H1 (cell line): ENCODE measurements around the gene TNNI3. TPM values are rescaled to one million over a fixed set of nuclear protein-coding genes. Genes with fewer than 3 reads are reported as not detected.
A peak's percentile ranks its signal among the peaks of the same experiment; 100 is the strongest.

Source experiments
- CTCF ChIA-PET: fragments of 300-600 bp; sonication (Branson Sonifier 250); formaldehyde crosslinking; loops from one replicate; lab custom pipeline; 2021; ENCODE audit not compliant: partially characterized antibody; lab: Charles Lee
- POLR2A ChIA-PET: fragments of 300-600 bp; sonication (Branson Sonifier 250); formaldehyde crosslinking; loops from one replicate; lab custom pipeline; 2021; ENCODE audit warnings: inconsistent platforms; ENCODE audit not compliant: partially characterized antibody; lab: Charles Lee
- DNase-seq, 2 experiments: peaks; one replicate each; pipeline versions ENCODE4 v3.0.0 to v3.0.0-alpha.2; 2010 to 2022; ENCODE audit warnings: low spot score in 2 of 2, low read depth in 1 of 2, mixed read lengths in 1 of 2
- FAIRE-seq: peaks from 2 replicates; lab custom pipeline; 2011; peaks lifted over from hg19 to GRCh38; lab: Jason Lieb, UNC
- H2AFZ ChIP-seq: 2 replicates; pipeline ENCODE4 v1.8.1; 2012; ENCODE audit warnings: low read length, inconsistent platforms
- H2AK5ac ChIP-seq: 2 replicates; pipeline ENCODE4 v1.6.1; 2013; ENCODE audit warnings: low read depth, low read length
- H2BK120ac ChIP-seq: replicated peaks from 2 replicates; pipeline ENCODE3; 2013; ENCODE audit warnings: low read depth, low read length, inconsistent platforms
- H2BK12ac ChIP-seq: 2 replicates; pipeline ENCODE4 v1.6.1; 2013; ENCODE audit warnings: low read depth, low read length
- H2BK15ac ChIP-seq: 2 replicates; pipeline ENCODE4 v1.6.1; 2013; ENCODE audit warnings: low read length
- H2BK20ac ChIP-seq: 2 replicates; pipeline ENCODE4 v1.6.1; 2013; ENCODE audit warnings: low read length
- H2BK5ac ChIP-seq: 2 replicates; pipeline ENCODE4 v1.6.1; 2013; ENCODE audit warnings: low read depth, low read length
- H3K14ac ChIP-seq: 2 replicates; pipeline ENCODE4 v1.6.1; 2013; ENCODE audit warnings: inconsistent platforms; ENCODE audit not compliant: insufficient read length
- H3K18ac ChIP-seq: 2 replicates; pipeline ENCODE4 v1.6.1; 2013; ENCODE audit warnings: low read length; ENCODE audit errors: extremely low read depth
- H3K23ac ChIP-seq: 2 replicates; pipeline ENCODE4 v1.6.1; 2013; ENCODE audit warnings: inconsistent platforms; ENCODE audit not compliant: insufficient read length
- H3K23me2 ChIP-seq: 2 replicates; pipeline ENCODE4 v1.6.1; 2013; ENCODE audit warnings: low read depth, low read length
- H3K27ac ChIP-seq: 2 replicates; pipeline ENCODE4 v1.6.1; 2011; ENCODE audit warnings: low read depth, low read length, inconsistent platforms
- H3K27me3 ChIP-seq, 4 experiments: replicated peaks in 1 of 4; 1 replicate in 1 of 4; 2 replicates in 3 of 4; pipeline versions ENCODE4 v1.6.1 to v1.8.1; 2011 to 2013; ENCODE audit warnings: low read length in 3 of 4, mild to moderate bottlenecking in 3 of 4, inconsistent platforms in 2 of 4, mixed read lengths in 2 of 4, moderate library complexity in 1 of 4; ENCODE audit not compliant: control insufficient read depth in 3 of 4, insufficient read depth in 3 of 4; ENCODE audit errors: extremely low read depth in 1 of 4
- H3K36me3 ChIP-seq, 4 experiments: 2 replicates each; pipeline versions ENCODE4 v1.6.1 to v1.8.1; 2011 to 2013; ENCODE audit warnings: mild to moderate bottlenecking in 4 of 4, low read length in 3 of 4, moderate library complexity in 2 of 4, control low read depth in 1 of 4, inconsistent platforms in 1 of 4; ENCODE audit not compliant: insufficient read depth in 4 of 4, control insufficient read depth in 2 of 4
- H3K4ac ChIP-seq: replicated peaks from 2 replicates; pipeline ENCODE3; 2013; ENCODE audit warnings: low read length, low read depth, mixed read lengths, inconsistent platforms; ENCODE audit not compliant: insufficient read length
- H3K4me1 ChIP-seq, 4 experiments: replicated peaks in 1 of 4; 1 replicate in 1 of 4; 2 replicates in 3 of 4; pipeline versions ENCODE4 v1.6.1 to v1.8.1; 2011 to 2013; ENCODE audit warnings: low read length in 3 of 4, inconsistent platforms in 2 of 4, mixed read lengths in 1 of 4; ENCODE audit not compliant: insufficient read depth in 4 of 4, control insufficient read depth in 3 of 4
- H3K4me2 ChIP-seq, 2 experiments: 2 replicates each; pipeline versions ENCODE4 v1.6.1 to v1.8.1; 2011 to 2013; ENCODE audit warnings: low read depth in 2 of 2, low read length in 2 of 2, control low read depth in 1 of 2, inconsistent platforms in 1 of 2, mild to moderate bottlenecking in 1 of 2; ENCODE audit not compliant: insufficient read depth in 1 of 2
- H3K4me3 ChIP-seq, 4 experiments: fragments of 200-600, 300-600 bp in 1 of 4; sonication (generic), shearing (Covaris generic), sonication (Bioruptor Twin) in 1 of 4; 2 replicates each; pipeline versions ENCODE4 v1.5.1 to v1.8.1; 2011 to 2016; ENCODE audit warnings: low read length in 4 of 4, low read depth in 3 of 4, control low read depth in 2 of 4, inconsistent platforms in 2 of 4, mild to moderate bottlenecking in 2 of 4, mixed read lengths in 1 of 4, moderate library complexity in 1 of 4; ENCODE audit not compliant: insufficient read depth in 2 of 4; ENCODE audit errors: extremely low read depth in 1 of 4
- H3K56ac ChIP-seq: replicated peaks from 2 replicates; pipeline ENCODE3; 2013; ENCODE audit warnings: low read depth, mild to moderate bottlenecking, mixed read lengths, low read length, inconsistent platforms; ENCODE audit not compliant: insufficient read length
- H3K79me1 ChIP-seq: 2 replicates; pipeline ENCODE4 v1.6.1; 2013; ENCODE audit warnings: low read depth, low read length, control low read depth
- H3K79me2 ChIP-seq, 2 experiments: 2 replicates each; pipeline versions ENCODE4 v1.6.1 to v1.8.1; 2012 to 2013; ENCODE audit warnings: low read length in 2 of 2, mild to moderate bottlenecking in 2 of 2, inconsistent platforms in 1 of 2; ENCODE audit not compliant: insufficient read depth in 2 of 2, control insufficient read depth in 1 of 2
- H3K9ac ChIP-seq, 4 experiments: replicated peaks in 1 of 4; 1 replicate in 1 of 4; 2 replicates in 3 of 4; pipeline versions ENCODE4 v1.6.1 to v1.8.1; 2011 to 2013; ENCODE audit warnings: low read depth in 3 of 4, low read length in 3 of 4, control low read depth in 2 of 4, mild to moderate bottlenecking in 2 of 4, moderate library complexity in 2 of 4, inconsistent platforms in 1 of 4; ENCODE audit errors: extremely low read depth in 1 of 4
- H3K9me3 ChIP-seq, 2 experiments: 2 replicates each; pipeline versions ENCODE4 v1.6.1 to v1.8.1; 2012 to 2013; ENCODE audit warnings: mild to moderate bottlenecking in 2 of 2, moderate library complexity in 2 of 2, control low read depth in 1 of 2, inconsistent platforms in 1 of 2, low read depth in 1 of 2, low read length in 1 of 2, mixed read lengths in 1 of 2; ENCODE audit not compliant: insufficient read depth in 2 of 2
- H4K20me1 ChIP-seq, 2 experiments: replicated peaks in 1 of 2; 2 replicates each; pipeline versions ENCODE3 to v1.8.1; 2011 to 2013; ENCODE audit warnings: inconsistent platforms in 2 of 2, low read length in 2 of 2, mild to moderate bottlenecking in 1 of 2; ENCODE audit not compliant: insufficient read depth in 2 of 2, control insufficient read depth in 1 of 2
- H4K5ac ChIP-seq: 2 replicates; pipeline ENCODE4 v1.6.1; 2013; ENCODE audit warnings: low read length, low read depth, mixed read lengths, inconsistent platforms; ENCODE audit not compliant: insufficient read length
- H4K8ac ChIP-seq: 2 replicates; pipeline ENCODE4 v1.8.0; 2013; ENCODE audit warnings: mild to moderate bottlenecking, moderate library complexity, low read length, inconsistent platforms; ENCODE audit not compliant: insufficient read depth; ENCODE audit errors: extremely low read depth
- H4K91ac ChIP-seq: replicated peaks from 2 replicates; pipeline ENCODE3; 2013; ENCODE audit warnings: low read length, mixed read lengths, inconsistent platforms; ENCODE audit not compliant: insufficient read length
- JUND ChIP-seq: IDR thresholded peaks from 2 replicates; pipeline ENCODE4 v1.6.1; 2011; ENCODE audit warnings: mild to moderate bottlenecking, improper control_type of control experiment, low read length
- WGBS, 2 experiments: shearing (Covaris generic) in 1 of 2; methylation state at CpG; one replicate each; pipeline versions ENCODE4 v1.1.6 to v1.1.7; 2013 to 2015; ENCODE audit warnings: low lambda C conversion rate in 2 of 2, mixed read lengths in 2 of 2, inconsistent platforms in 1 of 2, low coverage in 1 of 2, missing lambda C conversion rate in 1 of 2; ENCODE audit not compliant: insufficient replicate concordance in 2 of 2, insufficient coverage in 1 of 2, insufficient read length in 1 of 2; ENCODE audit errors: extremely low coverage in 1 of 2, missing lambda C conversion rate in 1 of 2; 5-methylcytosine and 5-hydroxymethylcytosine counted together
- polyA plus RNA-seq, 7 experiments: library from polyadenylated mRNA; depleted of rRNA in 3 of 7; stranded (reverse) in 5 of 7; unstranded in 2 of 7; fragments of >200 nt in 5 of 7; fragments of 200-250 nt in 2 of 7; gene quantifications; 1 replicate in 5 of 7; 2 replicates in 1 of 7; 4 replicates in 1 of 7; pipeline versions ENCODE4 v1.2.1 to v1.2.3, GENCODE V29; 2011 to 2013; ENCODE audit warnings: missing spikeins in 2 of 7, mixed read lengths in 2 of 7
- total RNA-seq: library from RNA; stranded (reverse); fragmentation: NEBNext Ultra II Directional; extraction: Animal tissue kit (Norgen Biotek cat#: 25700); gene quantifications from 2 replicates; pipeline ENCODE4 v1.2.1, GENCODE V29; 2021

TNNI3 gene
- total and polyA plus RNA-seq, 2 of the 8 experiments (the other 6 are each of a cell fraction or from before 2014, with no cell fraction given): 16.9 to 56.0 TPM

DNA sequence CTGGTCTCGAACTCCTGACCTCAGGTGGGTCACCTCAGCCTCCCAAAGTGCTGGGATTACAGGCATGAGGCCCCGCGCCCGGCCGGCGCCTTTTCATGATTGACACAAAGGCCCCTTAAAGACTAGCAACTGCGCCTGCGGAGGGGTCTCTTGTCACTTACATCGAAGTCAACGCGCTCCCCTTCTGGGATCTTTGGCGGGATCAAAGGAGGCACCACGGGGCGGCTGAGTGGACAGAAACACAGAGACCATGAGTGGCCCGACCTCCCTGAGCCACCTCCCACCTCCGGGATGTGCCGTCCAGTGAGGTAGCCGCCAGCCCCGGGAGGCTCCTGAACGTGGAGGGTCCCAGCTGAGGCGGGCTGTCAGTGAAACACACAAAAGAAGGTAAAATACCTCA lies 15.8 kb downstream of the TNNI3 start:
- Histone ChIP-seq H4K8ac (peak overlapping the region; percentile 62; the same call in 1 of the 2 replicates), H3K4me1 (peaks cover 0 to 2% (median 0%) of the 10 kb centered on the region in 4 experiments; a peak in 2 of 7 replicates), H3K9ac (no peak overlapping the region), H2BK20ac (no peak overlapping the region), H3K79me2 (no peaks in the 10 kb centered on the region), H3K27ac (no peak overlapping the region), H2BK15ac (no peak overlapping the region), H3K14ac (no peak overlapping the region), H4K20me1 (no peaks in the 10 kb centered on the region), H3K56ac (no peak overlapping the region), H3K23me2 (no peaks in the 10 kb centered on the region; the same call in 1 of the 2 replicates), H4K91ac (no peak overlapping the region), H2BK120ac (no peak overlapping the region), H2BK12ac (no peak overlapping the region), H4K5ac (no peak overlapping the region), H3K9me3 (no peaks in the 10 kb centered on the region), H3K4me3 (peak overlapping the region in 1 of 4 experiments; percentile 30; a peak in 1 of 8 replicates), H3K79me1 (no peaks in the 10 kb centered on the region), H2AFZ (no peak overlapping the region), H3K23ac (no peak overlapping the region), H2AK5ac (no peak overlapping the region), H3K18ac (no peak overlapping the region; the same call in 1 of the 2 replicates), H3K4me2 (peak overlapping the region in 1 of 2 experiments; percentile 26; a peak in 1 of 4 replicates), H3K4ac (no peak overlapping the region), H2BK5ac (no peak overlapping the region), H3K36me3 (peaks cover 0 to 14% (median under 1%) of the 10 kb centered on the region in 4 experiments; a peak in 3 of 8 replicates), H3K27me3 (no peaks in the 10 kb centered on the region)
- CTCF ChIA-PET: interaction anchor here (0.6 to 6.4 kb wide), 40 partner anchors 9 to 1453 kb away, joined by 3 to 118 read pairs (median 5); partner anchors contain the start of genes DNAAF3, PTPRH, TMEM86B and TNNI3
- POLR2A ChIA-PET: interaction anchor here (1.0 to 2.5 kb wide), 14 partner anchors 9 to 513 kb away, joined by 3 to 16 read pairs (median 4); partner anchors contain the start of genes HSPBP1, PPP1R12C, PPP6R1 and U2AF2
- no peak for TF ChIP-seq JUND
- FAIRE-seq: no peak
- WGBS, 2 experiments: 68% methylated on average over 21 of the region's 21 CpGs; no CpG with 5 or more reads in 1 of the 2 experiments
- peak in 1 of 2 experiments; percentile 69 for DNase-seq
